ENCODE data around the gene TADA3. TPM values are rescaled to one million over a fixed set of nuclear protein-coding genes. Genes with fewer than 3 reads are reported as not detected.

Gene TADA3
- total and polyA plus RNA-seq, 9 of the 15 experiments (the other 6 are each of a cell fraction or from before 2014, with no cell fraction given), result 4.1 to 110 (median 74.8) TPM

DNA sequence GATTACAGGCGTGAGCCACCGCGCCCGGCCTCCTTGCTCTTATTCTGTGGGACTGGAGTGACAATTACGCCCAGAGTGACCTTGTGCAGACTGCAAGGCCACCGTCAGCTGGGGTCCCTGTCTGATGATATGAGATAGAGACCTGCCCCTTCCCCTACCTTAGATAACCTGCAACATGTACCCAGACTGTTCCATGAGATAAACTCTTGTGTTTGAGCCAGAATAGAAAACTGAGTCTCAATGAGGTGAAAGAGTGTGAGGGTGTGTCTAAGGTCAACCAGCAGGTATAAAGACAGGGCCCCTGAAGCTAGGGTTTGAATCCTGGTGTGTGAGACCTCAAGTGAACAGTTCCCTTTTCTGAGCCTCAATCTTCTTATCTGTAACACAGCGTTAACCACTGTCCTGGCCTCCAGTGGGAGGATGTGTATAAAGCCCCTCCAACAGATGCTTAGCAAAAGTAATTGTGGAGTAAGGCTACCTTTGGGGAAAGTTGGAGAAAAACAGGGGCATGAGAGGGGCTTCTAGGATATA is 6.0 kb downstream of the TADA3 start (continued):
- TF ChIP-seq HDAC3 (IDR thresholded peaks at IDR 0.05; ENCODE audit: borderline replicate concordance, partially characterized antibody) (peak; percentile 31), EP400 (IDR thresholded peaks at IDR 0.05) (peak; percentile 39; the same call in 1 of the 2 replicates), NFATC3 (IDR thresholded peaks at IDR 0.05) (no peak), BACH1 (tag; IDR thresholded peaks at IDR 0.05) (no peak), NUFIP1 (IDR thresholded peaks at IDR 0.05; ENCODE audit: partially characterized antibody) (peak; percentile 57), YBX1 (IDR thresholded peaks at IDR 0.05) (no peak), CBFA2T2 (conservative IDR thresholded peaks at IDR 0.05) (peak; percentile 91), BDP1 (IDR thresholded peaks at IDR 0.05; ENCODE audit: insufficient read depth, insufficient read length) (no peak), PYGO2 (tag; IDR thresholded peaks at IDR 0.05) (no peak), POLR3G (IDR thresholded peaks at IDR 0.05; ENCODE audit: extremely low read depth, insufficient read length, insufficient replicate concordance) (no peak), ZBTB7A (IDR thresholded peaks at IDR 0.05; ENCODE audit: borderline replicate concordance, control insufficient read depth, low read depth, low read length) (peak; percentile 74), ZEB2 (IDR thresholded peaks at IDR 0.05) (peak; percentile 87), SPI1 (IDR thresholded peaks at IDR 0.05; ENCODE audit: borderline replicate concordance, low read depth, low read length) (peak; percentile 96), ZNF583 (CRISPR knock-in tag; IDR thresholded peaks at IDR 0.05) (peak; percentile 20; the same call in 1 of the 2 replicates)
- TF ChIP-seq, protein P1, sequence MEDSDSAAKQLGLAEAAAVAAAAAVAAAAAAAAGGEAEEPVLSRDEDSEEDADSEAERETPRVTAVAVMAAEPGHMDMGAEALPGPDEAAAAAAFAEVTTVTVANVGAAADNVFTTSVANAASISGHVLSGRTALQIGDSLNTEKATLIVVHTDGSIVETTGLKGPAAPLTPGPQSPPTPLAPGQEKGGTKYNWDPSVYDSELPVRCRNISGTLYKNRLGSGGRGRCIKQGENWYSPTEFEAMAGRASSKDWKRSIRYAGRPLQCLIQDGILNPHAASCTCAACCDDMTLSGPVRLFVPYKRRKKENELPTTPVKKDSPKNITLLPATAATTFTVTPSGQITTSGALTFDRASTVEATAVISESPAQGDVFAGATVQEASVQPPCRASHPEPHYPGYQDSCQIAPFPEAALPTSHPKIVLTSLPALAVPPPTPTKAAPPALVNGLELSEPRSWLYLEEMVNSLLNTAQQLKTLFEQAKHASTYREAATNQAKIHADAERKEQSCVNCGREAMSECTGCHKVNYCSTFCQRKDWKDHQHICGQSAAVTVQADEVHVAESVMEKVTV (CRISPR knock-in tag; IDR thresholded peaks at IDR 0.05), result no peak
- TF ChIP-seq, protein P2, sequence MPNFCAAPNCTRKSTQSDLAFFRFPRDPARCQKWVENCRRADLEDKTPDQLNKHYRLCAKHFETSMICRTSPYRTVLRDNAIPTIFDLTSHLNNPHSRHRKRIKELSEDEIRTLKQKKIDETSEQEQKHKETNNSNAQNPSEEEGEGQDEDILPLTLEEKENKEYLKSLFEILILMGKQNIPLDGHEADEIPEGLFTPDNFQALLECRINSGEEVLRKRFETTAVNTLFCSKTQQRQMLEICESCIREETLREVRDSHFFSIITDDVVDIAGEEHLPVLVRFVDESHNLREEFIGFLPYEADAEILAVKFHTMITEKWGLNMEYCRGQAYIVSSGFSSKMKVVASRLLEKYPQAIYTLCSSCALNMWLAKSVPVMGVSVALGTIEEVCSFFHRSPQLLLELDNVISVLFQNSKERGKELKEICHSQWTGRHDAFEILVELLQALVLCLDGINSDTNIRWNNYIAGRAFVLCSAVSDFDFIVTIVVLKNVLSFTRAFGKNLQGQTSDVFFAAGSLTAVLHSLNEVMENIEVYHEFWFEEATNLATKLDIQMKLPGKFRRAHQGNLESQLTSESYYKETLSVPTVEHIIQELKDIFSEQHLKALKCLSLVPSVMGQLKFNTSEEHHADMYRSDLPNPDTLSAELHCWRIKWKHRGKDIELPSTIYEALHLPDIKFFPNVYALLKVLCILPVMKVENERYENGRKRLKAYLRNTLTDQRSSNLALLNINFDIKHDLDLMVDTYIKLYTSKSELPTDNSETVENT (CRISPR knock-in tag; IDR thresholded peaks at IDR 0.05), result peak; percentile 6; the same call in 1 of the 2 replicates
- TF ChIP-seq, protein P3, sequence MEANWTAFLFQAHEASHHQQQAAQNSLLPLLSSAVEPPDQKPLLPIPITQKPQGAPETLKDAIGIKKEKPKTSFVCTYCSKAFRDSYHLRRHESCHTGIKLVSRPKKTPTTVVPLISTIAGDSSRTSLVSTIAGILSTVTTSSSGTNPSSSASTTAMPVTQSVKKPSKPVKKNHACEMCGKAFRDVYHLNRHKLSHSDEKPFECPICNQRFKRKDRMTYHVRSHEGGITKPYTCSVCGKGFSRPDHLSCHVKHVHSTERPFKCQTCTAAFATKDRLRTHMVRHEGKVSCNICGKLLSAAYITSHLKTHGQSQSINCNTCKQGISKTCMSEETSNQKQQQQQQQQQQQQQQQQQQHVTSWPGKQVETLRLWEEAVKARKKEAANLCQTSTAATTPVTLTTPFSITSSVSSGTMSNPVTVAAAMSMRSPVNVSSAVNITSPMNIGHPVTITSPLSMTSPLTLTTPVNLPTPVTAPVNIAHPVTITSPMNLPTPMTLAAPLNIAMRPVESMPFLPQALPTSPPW (CRISPR knock-in tag; IDR thresholded peaks at IDR 0.05), result no peak

Data from K562 (cell line).